HG03521 (cell line): ENCODE data around the gene CNTN3.

ENCODE experiments used
- ATAC-seq: cut with Tn5 transposase; IDR thresholded peaks from one replicate; pipeline ENCODE4 v1.9.1; 2021; ENCODE audit warnings: mild to moderate bottlenecking, moderate library complexity; ENCODE audit not compliant: unreplicated experiment

The CNTN3 gene

DNA sequence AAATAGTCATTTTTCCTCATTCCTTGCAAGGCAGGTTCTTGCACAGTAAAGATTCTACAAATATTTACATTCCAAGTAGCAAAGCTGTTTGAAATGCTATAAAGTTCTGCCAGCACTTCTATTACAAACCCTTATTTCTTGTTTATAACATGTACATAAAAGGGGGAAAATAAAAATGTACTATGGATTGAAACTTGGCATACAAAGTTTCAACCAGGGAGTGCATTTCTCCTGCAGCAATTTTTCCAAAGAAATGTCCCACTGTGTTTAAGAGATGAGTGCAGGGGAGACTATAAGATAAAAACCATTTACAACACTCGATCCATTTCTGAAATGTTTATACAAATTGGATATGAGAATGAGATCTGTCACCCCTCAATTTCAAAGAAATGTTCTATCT, 3.3 kb downstream of the CNTN3 start:
- ATAC-seq = no peak

DNA sequence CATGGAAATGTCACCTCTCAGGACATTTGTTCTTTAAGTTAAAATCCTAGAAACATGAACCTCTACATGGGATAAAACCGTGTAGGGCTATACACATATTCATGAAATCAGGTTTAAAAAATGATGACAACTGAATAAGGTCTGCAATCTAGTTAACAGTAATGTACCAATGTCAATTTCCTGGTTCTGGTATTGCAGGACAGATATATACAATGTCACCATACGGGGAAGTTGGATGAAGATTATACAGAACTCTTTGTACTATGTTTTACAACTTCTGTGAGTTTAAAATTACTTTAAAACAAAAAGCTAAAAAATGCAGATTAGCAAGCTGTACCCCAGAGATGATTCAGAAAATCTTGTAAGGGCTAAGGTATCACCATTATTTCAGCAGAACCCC, 6.7 kb downstream of the CNTN3 start:
- no peak for ATAC-seq

GRCh38 chr3:74606996-74607395, 7.5 kb downstream of the CNTN3 start:
- ATAC-seq = no peak

GRCh38 chr3:74605437-74605836, 9.0 kb downstream of the CNTN3 start:
- no peak for ATAC-seq

GRCh38 chr3:74603292-74603691, 11.2 kb downstream of the CNTN3 start:
- ATAC-seq = no peak

GRCh38 chr3:74602471-74602870, 12.0 kb downstream of the CNTN3 start:
- no peak for ATAC-seq

DNA sequence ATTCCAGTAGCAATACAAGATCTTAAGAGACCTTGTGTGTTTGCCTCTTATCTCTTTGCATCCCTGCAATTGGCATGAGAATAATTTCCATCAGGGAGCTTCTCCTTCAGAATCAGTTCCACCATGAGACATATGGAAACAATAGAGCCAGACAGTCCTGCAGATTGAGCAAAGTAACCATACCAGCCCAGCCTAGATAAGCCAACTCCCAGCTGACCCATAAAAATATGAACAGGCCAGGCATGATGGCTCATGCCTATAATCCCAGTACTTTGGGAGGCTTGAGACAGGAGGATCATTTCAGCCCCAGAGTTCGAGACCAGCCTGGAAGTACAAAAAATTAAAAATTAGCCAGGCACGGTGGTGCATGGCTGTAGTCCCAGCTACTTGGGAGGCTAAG, 12.7 kb downstream of the CNTN3 start:
- ATAC-seq = no peak

- no peak for ATAC-seq
Measured at GRCh38 chr3:74599564-74599963, 14.9 kb downstream of the CNTN3 start.

- no peak for ATAC-seq
Measured at GRCh38 chr3:74593152-74593551, 21.3 kb downstream of the CNTN3 start.

GRCh38 chr3:74592359-74592758, 22.1 kb downstream of the CNTN3 start:
- ATAC-seq = no peak

GRCh38 chr3:74591946-74592345, 22.5 kb downstream of the CNTN3 start:
- ATAC-seq = no peak

GRCh38 chr3:74591342-74591741, 23.1 kb downstream of the CNTN3 start:
- ATAC-seq = no peak

DNA sequence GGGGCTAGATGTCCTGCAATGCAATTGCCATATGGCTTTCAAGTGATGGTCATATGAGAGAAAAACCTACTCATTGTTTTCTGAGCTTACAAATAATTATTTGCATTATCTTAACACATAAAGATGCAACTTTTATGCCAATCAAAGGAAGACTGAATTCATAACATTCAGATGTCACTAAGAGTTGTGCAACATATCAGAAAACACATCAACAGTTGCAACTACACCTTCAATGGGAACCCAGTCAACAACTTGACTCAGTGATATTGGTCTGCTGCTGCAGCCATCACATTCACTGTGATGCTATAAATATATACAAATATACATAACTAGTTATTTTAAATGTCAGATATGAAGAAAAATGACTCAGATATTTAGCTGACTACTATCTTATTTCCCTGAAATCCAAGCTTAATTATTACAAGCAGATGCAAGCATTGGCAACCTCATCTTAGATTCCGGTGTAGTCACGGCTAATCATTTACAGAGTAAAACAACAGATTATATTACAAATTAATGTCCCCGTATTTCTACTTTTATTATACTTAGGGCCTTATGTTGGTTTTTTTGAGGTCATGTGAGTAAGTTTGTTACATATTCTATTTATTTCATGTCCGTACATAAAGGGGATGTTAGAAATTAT, 23.7 kb downstream of the CNTN3 start:
- no peak for ATAC-seq

DNA sequence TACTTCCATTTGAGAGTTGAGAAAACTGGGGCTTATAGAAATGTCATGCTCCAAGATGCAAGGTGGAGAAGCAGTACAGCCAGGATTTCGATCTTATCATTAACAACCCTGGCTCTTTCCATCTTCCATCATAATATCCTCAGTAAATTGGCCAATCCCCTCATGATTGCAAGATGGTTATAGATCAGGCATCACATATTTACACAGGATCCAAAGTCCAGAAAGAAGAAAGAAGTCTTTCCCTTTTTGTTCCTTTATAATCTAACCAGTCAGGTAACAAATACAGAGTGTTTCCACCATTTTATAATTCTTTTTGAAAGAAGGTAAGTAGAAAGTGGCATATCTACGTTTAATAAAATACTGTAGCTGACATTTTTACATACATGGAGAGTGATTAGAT, 29.7 kb downstream of the CNTN3 start:
- ATAC-seq = no peak

DNA sequence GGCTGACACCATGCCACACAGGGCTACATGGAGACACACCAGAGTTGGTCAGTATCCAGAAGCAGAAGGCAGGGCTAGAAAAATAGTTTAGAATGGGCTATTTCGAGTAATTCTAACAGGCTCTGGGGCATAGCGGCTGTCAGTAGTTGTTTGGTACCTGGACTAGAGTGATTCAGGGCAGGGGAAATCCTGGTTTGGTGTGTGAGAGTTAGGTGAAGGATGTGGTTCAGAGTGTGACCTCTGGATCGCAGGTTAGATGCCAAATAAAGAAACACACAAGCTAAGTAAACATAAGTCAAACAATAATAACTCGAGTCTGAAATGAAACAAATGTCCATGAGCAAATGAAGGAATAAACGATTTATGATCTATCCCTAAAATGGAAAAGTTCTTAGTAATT, 31.5 kb downstream of the CNTN3 start:
- ATAC-seq = no peak

DNA sequence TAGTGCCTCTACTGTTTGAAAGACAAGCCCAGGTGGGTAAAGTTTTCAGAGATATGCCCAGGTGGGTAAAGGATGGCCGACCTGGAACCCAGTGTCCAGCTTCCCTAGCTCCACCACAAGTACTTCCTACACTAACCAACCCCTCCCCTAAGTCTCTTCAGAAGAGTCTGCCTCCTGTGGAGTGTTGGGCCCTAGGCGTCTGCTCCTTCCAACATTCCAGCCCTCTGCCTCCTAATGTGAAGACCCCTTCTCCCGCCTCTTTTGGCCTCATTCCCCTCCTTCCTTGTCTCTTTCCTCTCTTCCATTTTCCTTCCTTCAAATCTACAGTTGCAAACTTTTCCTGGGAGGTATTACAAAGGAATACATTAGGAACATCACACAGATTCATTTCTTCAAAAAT, 38.6 kb downstream of the CNTN3 start:
- ATAC-seq = no peak

GRCh38 chr3:74571118-74571517, 43.3 kb downstream of the CNTN3 start:
- ATAC-seq = no peak
